Stomach (tissue), 4 donors: ENCODE measurements around the gene UQCRFS1.

Source experiments
- CTCF ChIP-seq, 7 experiments: fragments of 450-650 bp in 4 of 7; fragments of 200-600 bp in 3 of 7; sonication (generic) in 3 of 7; IDR thresholded peaks; one replicate each; pipeline ENCODE4 v1.5.1; 2016 to 2019; ENCODE audit warnings: antibody characterized with exemption in 7 of 7, control low read depth in 2 of 7, mild to moderate bottlenecking in 1 of 7
- EP300 ChIP-seq: sonication (generic); formaldehyde crosslinking; IDR thresholded peaks from one replicate; pipeline ENCODE4 v1.6.1; 2017; ENCODE audit warnings: antibody characterized with exemption
- POLR2AphosphoS5 ChIP-seq, 3 donors: sonication (generic); formaldehyde crosslinking; IDR thresholded peaks; one replicate each; pipeline ENCODE4 v1.6.1; 2016; ENCODE audit warnings: antibody characterized with exemption in 3 of 3

GRCh38 chr19:29212356-29212647 lies 649 bp downstream of the UQCRFS1 start:
- TF ChIP-seq CTCF (IDR thresholded peaks at IDR 0.05) (no peak), POLR2AphosphoS5 (IDR thresholded peaks at IDR 0.05) (no peak), EP300 (no peak)
